Breast epithelium (tissue), 4 donors: Measurements from ENCODE around the gene FAF2. TPM values are rescaled to one million over a fixed set of nuclear protein-coding genes. Genes with fewer than 3 reads are reported as not detected.

ENCODE experiments used
- DNase-seq, 2 donors: peaks; one replicate each; pipeline ENCODE4 v3.0.0-alpha.2; 2019; ENCODE audit warnings: low spot score in 2 of 2
- H3K27ac ChIP-seq, 2 donors: fragments of 200-600 bp; sonication (generic) in 1 of 2; one replicate each; pipeline ENCODE4 v1.5.1; 2016 to 2019; ENCODE audit warnings: mild to moderate bottlenecking in 1 of 2
- H3K27me3 ChIP-seq, 2 donors: fragments of 200-600 bp; sonication (generic) in 1 of 2; one replicate each; pipeline versions ENCODE4 v1.5.1 to v1.6.0; 2017 to 2019; ENCODE audit warnings: control low read depth in 1 of 2, mild to moderate bottlenecking in 1 of 2
- H3K36me3 ChIP-seq: fragments of 200-600 bp; one replicate; pipeline ENCODE4 v1.5.1; 2019
- H3K4me1 ChIP-seq, 2 donors: fragments of 200-600 bp; sonication (generic); one replicate each; pipeline ENCODE4 v1.5.1; 2016 to 2019; ENCODE audit warnings: control low read depth in 1 of 2
- H3K4me3 ChIP-seq, 3 donors: fragments of 200-600 bp; sonication (generic); 1 replicate in 2 of 3; 2 replicates in 1 of 3; pipeline ENCODE4 v1.5.1; 2016 to 2019; ENCODE audit warnings: mild to moderate bottlenecking in 3 of 3, moderate library complexity in 2 of 3
- H3K9me3 ChIP-seq, 2 donors: fragments of 200-600 bp; sonication (generic) in 1 of 2; one replicate each; pipeline ENCODE4 v1.5.1; 2016 to 2019; ENCODE audit warnings: control low read depth in 1 of 2
- POLR2A ChIP-seq: fragments of 450-650 bp; IDR thresholded peaks from one replicate; pipeline ENCODE4 v1.6.1; 2016; ENCODE audit warnings: antibody characterized with exemption, mild to moderate bottlenecking, moderate library complexity
- POLR2AphosphoS5 ChIP-seq, 3 donors: sonication (generic); formaldehyde crosslinking; IDR thresholded peaks; one replicate each; pipeline ENCODE4 v1.6.1; 2017; ENCODE audit warnings: antibody characterized with exemption in 3 of 3
- intact Hi-C: fragments of 100-400 bp; cut with DNase I; formaldehyde crosslinking; loops from one replicate; pipeline ENCODE4 v1.15.1; 2023; ENCODE audit warnings: low total_unique reads
- total RNA-seq, 3 donors: library from RNA; depleted of rRNA; stranded (reverse); fragments of >200 nt; gene quantifications; one replicate each; pipeline ENCODE4 v1.1.0, GENCODE V29; 2016
- TF ChIP-seq, protein P1 (sequence below), 3 donors: fragments of 450-650 bp; IDR thresholded peaks; one replicate each; pipeline ENCODE4 v1.5.1; 2016 to 2017; ENCODE audit warnings: antibody characterized with exemption in 3 of 3, mild to moderate bottlenecking in 3 of 3, moderate library complexity in 3 of 3

Gene FAF2
- total RNA-seq, 3 donors from 2014 or later = 26.9 to 38.2 (median 28.5) TPM

DNA sequence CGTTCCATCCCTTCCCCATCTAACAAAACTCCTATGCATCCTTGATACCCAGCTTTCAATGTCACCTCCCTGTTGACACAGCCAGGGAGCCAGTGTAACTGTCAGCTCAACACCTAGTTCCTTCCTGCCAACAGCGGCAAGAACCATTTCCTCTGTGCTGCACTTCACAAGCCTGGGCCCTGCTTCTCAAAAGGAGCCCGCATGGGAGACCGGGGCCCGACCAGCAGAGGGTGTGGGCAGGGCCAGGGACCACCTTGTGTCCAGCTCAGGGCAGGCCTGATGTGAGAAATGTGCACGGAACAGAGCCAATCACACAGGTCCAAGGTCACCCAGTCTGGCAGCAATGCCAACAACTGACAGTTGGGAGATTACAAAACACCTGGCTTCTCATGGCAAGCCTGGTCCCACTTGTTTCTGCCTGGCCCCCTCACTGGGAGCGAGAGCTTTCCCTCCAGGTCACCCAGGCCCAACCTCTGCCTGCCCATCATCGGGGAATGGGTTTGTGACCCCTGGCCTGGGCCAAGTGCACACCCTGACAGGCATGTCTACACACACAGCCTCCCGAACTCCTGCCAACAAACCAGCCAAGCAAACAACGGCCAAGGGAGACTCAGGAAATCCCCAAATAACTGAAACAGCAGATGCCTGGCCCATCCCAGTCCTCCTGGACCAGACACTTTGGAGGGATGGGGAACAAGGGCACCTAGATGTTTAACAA is 85.9 kb downstream of the FAF2 start:
- Histone ChIP-seq H3K4me3 (peak overlapping the region in 2 of 3 donors; percentile 20 to 78), H3K36me3 (peaks cover 4% of the 10 kb centered on the region), H3K27me3 (no peaks in the 10 kb centered on the region), H3K27ac (peak overlapping the region; percentile 98), H3K9me3 (no peaks in the 10 kb centered on the region), H3K4me1 (peaks cover 11 to 23% of the 10 kb centered on the region in 2 donors)
- TF ChIP-seq POLR2AphosphoS5 (IDR thresholded peaks at IDR 0.05) (no peak), POLR2A (no peak)
- TF ChIP-seq, protein P1, sequence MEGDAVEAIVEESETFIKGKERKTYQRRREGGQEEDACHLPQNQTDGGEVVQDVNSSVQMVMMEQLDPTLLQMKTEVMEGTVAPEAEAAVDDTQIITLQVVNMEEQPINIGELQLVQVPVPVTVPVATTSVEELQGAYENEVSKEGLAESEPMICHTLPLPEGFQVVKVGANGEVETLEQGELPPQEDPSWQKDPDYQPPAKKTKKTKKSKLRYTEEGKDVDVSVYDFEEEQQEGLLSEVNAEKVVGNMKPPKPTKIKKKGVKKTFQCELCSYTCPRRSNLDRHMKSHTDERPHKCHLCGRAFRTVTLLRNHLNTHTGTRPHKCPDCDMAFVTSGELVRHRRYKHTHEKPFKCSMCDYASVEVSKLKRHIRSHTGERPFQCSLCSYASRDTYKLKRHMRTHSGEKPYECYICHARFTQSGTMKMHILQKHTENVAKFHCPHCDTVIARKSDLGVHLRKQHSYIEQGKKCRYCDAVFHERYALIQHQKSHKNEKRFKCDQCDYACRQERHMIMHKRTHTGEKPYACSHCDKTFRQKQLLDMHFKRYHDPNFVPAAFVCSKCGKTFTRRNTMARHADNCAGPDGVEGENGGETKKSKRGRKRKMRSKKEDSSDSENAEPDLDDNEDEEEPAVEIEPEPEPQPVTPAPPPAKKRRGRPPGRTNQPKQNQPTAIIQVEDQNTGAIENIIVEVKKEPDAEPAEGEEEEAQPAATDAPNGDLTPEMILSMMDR (IDR thresholded peaks at IDR 0.05) = no peak
- intact Hi-C loops = no loop called here
- no peak for DNase-seq

DNA sequence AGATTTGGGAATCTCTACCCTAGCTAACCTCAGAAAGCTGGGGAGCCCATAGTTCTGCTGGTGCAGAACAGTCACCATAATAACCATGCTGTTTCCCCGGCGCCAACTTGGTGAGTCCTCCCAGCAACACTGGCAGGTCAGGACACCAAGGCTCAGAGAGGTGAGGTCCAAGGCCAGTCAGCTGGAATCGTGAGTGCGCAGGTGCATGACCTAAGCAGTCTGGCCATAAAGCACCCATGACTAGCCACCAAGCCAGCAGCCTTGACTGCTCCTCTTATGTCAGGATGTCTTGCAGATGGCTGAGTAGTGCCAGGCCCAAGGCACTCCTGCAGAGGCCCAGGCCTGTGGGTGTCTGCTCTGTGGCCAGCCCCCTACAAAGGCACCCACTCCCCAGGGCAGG is 86.5 kb downstream of the FAF2 start:
- H3K4me3 ChIP-seq = peak overlapping the region in 1 of 3 donors; percentile 78

DNA sequence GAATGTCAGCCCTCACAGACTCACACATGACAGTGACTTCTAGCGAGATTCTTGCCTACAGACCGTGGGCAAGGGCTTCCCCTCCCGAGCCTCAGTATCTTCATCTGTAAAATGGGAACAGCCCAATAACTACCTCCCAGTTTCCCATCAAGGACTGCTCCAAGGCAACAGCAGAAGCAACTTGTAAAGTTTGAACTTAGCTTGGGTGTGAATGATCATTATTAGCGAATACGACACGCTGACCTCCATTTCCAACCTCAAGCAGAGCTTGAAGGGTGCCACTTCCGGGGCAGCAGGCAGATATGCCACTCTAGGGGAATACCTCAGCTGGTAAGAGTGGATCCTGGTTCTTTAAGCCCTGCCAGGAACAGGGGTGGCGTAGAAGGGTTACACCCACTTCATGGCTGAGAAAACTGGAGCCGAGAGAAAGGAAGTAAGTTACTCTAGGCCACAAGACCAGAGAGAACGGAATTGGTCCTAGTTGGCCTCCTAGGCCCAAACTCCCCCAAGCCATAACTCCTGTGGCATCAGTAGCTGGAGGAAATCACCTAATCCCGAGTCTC is 87.0 kb downstream of the FAF2 start:
- Histone ChIP-seq H3K4me3 (peak overlapping the region; percentile 62 to 92 (median 78)), H3K36me3 (no peaks in the 10 kb centered on the region), H3K4me1 (peaks cover 11 to 23% of the 10 kb centered on the region in 2 donors), H3K27ac (peak overlapping the region; percentile 98), H3K9me3 (no peaks in the 10 kb centered on the region), H3K27me3 (no peaks in the 10 kb centered on the region)
- DNase-seq = no peak
- TF ChIP-seq POLR2A (no peak), POLR2AphosphoS5 (IDR thresholded peaks at IDR 0.05) (peak in 1 of 3 donors; percentile 8)
- intact Hi-C loops = no loop called here

More for the DNA sequence above, 86.5 kb downstream of the FAF2 start:
- no peaks in the 10 kb centered on the region for H3K36me3 ChIP-seq
- intact Hi-C loops = no loop called here
- peaks cover 11 to 23% of the 10 kb centered on the region in 2 donors for H3K4me1 ChIP-seq
- H3K27ac ChIP-seq = peak overlapping the region; percentile 98
- DNase-seq = no peak
- no peak for TF ChIP-seq POLR2A
- TF ChIP-seq, protein P1 (IDR thresholded peaks at IDR 0.05) = no peak
- no peak for TF ChIP-seq POLR2AphosphoS5 (IDR thresholded peaks at IDR 0.05)
- no peaks in the 10 kb centered on the region for H3K27me3 ChIP-seq
- no peaks in the 10 kb centered on the region for H3K9me3 ChIP-seq

DNA sequence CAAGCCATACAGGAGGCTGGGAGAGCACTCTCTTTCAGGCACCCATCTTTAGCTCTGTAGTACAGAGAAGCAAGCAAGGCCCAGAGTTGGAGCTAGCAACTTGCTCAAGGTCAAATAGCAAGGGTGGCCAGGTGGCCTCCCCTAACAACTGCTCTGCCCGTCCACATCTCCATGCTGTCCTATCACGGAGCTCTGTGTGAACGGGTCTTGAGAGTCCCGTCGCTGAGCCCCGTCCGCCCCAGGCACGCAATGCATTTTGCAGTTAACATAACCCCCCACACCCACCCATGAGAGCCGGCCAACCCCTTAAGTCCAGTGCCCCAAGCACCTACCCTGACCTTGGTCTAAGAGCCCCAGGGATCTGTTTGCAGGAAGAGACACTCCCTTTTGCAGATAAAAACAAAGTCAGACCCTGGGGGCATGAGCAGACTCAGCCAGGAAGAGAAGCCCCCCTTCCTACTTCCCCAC is 87.5 kb downstream of the FAF2 start:
- H3K4me1 ChIP-seq = peaks cover 11 to 23% of the 10 kb centered on the region in 2 donors
- intact Hi-C loops = no loop called here
- H3K27me3 ChIP-seq = no peaks in the 10 kb centered on the region
- peak overlapping the region; percentile 62 to 92 (median 78) for H3K4me3 ChIP-seq
- no peak for TF ChIP-seq POLR2AphosphoS5 (IDR thresholded peaks at IDR 0.05)
- TF ChIP-seq POLR2A = no peak
- TF ChIP-seq, protein P1 (IDR thresholded peaks at IDR 0.05) = no peak
- H3K9me3 ChIP-seq = no peaks in the 10 kb centered on the region
- peak overlapping the region; percentile 98 for H3K27ac ChIP-seq
- H3K36me3 ChIP-seq = no peaks in the 10 kb centered on the region
- no peak for DNase-seq

DNA sequence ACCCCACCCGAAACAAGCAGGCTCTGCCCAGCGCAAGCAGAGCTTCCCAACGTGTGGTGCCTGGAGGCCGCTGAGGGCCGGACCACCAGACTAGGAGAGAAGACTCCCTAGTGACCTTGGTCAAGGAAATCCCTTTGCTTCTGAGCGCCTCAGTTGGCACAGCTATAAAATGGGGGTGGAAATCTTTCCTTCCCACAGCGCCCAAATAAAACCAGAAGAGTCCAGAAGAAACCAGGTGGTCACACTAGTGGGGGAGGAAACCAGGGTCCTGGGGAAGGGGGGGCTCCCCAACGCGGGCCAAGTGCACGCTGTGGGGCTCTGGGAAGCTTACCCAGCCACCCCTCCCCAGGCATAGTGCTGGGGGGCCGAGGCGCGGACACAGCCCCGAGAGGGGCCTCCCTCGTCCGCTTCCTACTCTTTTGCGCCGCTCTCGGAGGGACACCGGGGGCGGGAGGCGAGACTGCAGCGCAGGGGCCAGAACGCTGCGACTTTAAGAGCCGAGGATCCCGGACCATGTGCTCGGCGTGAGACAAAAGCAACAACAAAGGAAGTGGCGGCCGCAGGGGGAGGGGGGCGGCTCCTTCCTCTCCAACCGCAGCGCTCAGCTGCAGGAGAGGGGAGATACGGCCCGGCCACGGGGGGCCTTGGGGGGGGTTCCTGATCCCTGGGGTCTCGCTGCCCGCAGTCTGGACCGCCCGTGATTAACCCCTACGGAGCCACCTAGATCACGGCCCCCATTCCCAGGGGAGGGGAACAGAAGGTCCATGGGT is 88.1 kb downstream of the FAF2 start:
- TF ChIP-seq POLR2A (no peak), POLR2AphosphoS5 (IDR thresholded peaks at IDR 0.05) (peak in 1 of 3 donors; percentile 43)
- peak overlapping the region; percentile 98 for H3K27ac ChIP-seq
- H3K4me3 ChIP-seq = peak overlapping the region; percentile 62 to 92 (median 78)
- H3K27me3 ChIP-seq = no peaks in the 10 kb centered on the region
- H3K9me3 ChIP-seq = no peaks in the 10 kb centered on the region
- no peaks in the 10 kb centered on the region for H3K36me3 ChIP-seq
- peaks cover 11 to 23% of the 10 kb centered on the region in 2 donors for H3K4me1 ChIP-seq
- peak; percentile 59 to 74 for DNase-seq
- intact Hi-C loops = no loop called here
